Urothelium cell line (cell line): Measurements from ENCODE around the gene ADGB.
"Not testable (repeated sequence)": the region's sequence is repeated elsewhere in the genome, so short reads cannot be mapped to it uniquely, and the experiment has no call there.

Experiments
- DNase-seq: peaks from one replicate; pipeline ENCODE4 v3.0.0; 2011; ENCODE audit warnings: low spot score, mixed read lengths
- FAIRE-seq: peaks from 2 replicates; lab custom pipeline; 2011; peaks lifted over from hg19 to GRCh38; lab: Jason Lieb, UNC

ADGB gene

GRCh38 chr6:146814148-146814750, 215.5 kb downstream of the ADGB start:
- DNase-seq (no peak), FAIRE-seq (no peak)

GRCh38 chr6:146815511-146816462, 217.0 kb downstream of the ADGB start:
- not testable (repeated sequence) for DNase-seq, FAIRE-seq

- DNase-seq (no peak), FAIRE-seq (no peak)
Observed at GRCh38 chr6:146819596-146820320, 221.0 kb downstream of the ADGB start.

- FAIRE-seq (no peak), DNase-seq (no peak)
Observed at GRCh38 chr6:146827216-146827928, 228.6 kb downstream of the ADGB start.

- DNase-seq = no peak
- FAIRE-seq = no peak
Observed at GRCh38 chr6:146829792-146830565, 231.2 kb downstream of the ADGB start.

- no peak for DNase-seq
- FAIRE-seq = no peak
Observed at GRCh38 chr6:146833157-146833556, 234.4 kb downstream of the ADGB start.

- DNase-seq (no peak), FAIRE-seq (no peak)
Observed at GRCh38 chr6:146840216-146840615, 241.4 kb downstream of the ADGB start.

- FAIRE-seq = no peak
Observed at GRCh38 chr6:146840641-146841040, 241.9 kb downstream of the ADGB start.

GRCh38 chr6:146847426-146847825, 248.7 kb downstream of the ADGB start:
- DNase-seq (no peak), FAIRE-seq (no peak)

More at GRCh38 chr6:146840641-146841040, 241.9 kb downstream of the ADGB start:
- DNase-seq = no peak

GRCh38 chr6:146850238-146850896, 251.6 kb downstream of the ADGB start:
- peak; percentile 69 for DNase-seq
- FAIRE-seq = peak; percentile 76

- DNase-seq (no peak), FAIRE-seq (no peak)
Observed at GRCh38 chr6:146850981-146851380, 252.2 kb downstream of the ADGB start.

- no peak for FAIRE-seq
- DNase-seq = peak; percentile 41
Observed at GRCh38 chr6:146851837-146852236, 253.1 kb downstream of the ADGB start.

GRCh38 chr6:146854521-146855255, 255.9 kb downstream of the ADGB start:
- not testable (repeated sequence) for FAIRE-seq, DNase-seq

GRCh38 chr6:146855889-146856288, 257.1 kb downstream of the ADGB start:
- FAIRE-seq (no peak), DNase-seq (no peak)

GRCh38 chr6:146856296-146856695, 257.5 kb downstream of the ADGB start:
- no peak for DNase-seq
- FAIRE-seq = no peak

GRCh38 chr6:146857180-146857979, 258.6 kb downstream of the ADGB start:
- FAIRE-seq (no peak), DNase-seq (peak; percentile 85)

GRCh38 chr6:146857980-146858347, 259.2 kb downstream of the ADGB start:
- FAIRE-seq = no peak
- no peak for DNase-seq

- DNase-seq (no peak), FAIRE-seq (no peak)
Observed at GRCh38 chr6:146859206-146859605, 260.4 kb downstream of the ADGB start.
